Activated CD4-positive, alpha-beta T cell treated with anti-CD3 and anti-CD28 coated beads, Interleukin-2, amount 10 ng/mL, durations not matched to agents 24 days and 14 days (primary cell): ENCODE results near the gene ABCF3. TPM values are rescaled to one million over a fixed set of nuclear protein-coding genes. Genes with fewer than 3 reads are reported as not detected.

Source experiments
- DNase-seq: peaks from one replicate; pipeline ENCODE4 v3.0.0; 2022
- H3K27ac Mint-ChIP-seq: one replicate; pipeline ENCODE4 v1.8.0; 2022; ENCODE audit warnings: mild to moderate bottlenecking, mixed read lengths
- H3K27me3 Mint-ChIP-seq: one replicate; pipeline ENCODE4 v1.8.0; 2022; ENCODE audit warnings: mixed read lengths
- H3K36me3 Mint-ChIP-seq: one replicate; pipeline ENCODE4 v1.8.0; 2022; ENCODE audit warnings: low read depth, mild to moderate bottlenecking, mixed read lengths
- H3K4me1 Mint-ChIP-seq: one replicate; pipeline ENCODE4 v1.8.0; 2021; ENCODE audit warnings: mixed read lengths
- H3K4me3 Mint-ChIP-seq: one replicate; pipeline ENCODE4 v1.8.0; 2022; ENCODE audit warnings: mild to moderate bottlenecking, moderate library complexity, mixed read lengths
- H3K9me3 Mint-ChIP-seq: one replicate; pipeline ENCODE4 v1.8.0; 2021; ENCODE audit warnings: mixed read lengths
- intact Hi-C: fragments of 100-400 bp; cut with micrococcal nuclease; formaldehyde crosslinking; loops from one replicate; pipeline ENCODE4 v1.15.1; 2023
- total RNA-seq: library from RNA; stranded (reverse); gene quantifications from 2 replicates; pipeline ENCODE4 v1.2.3, GENCODE V29; 2022

ABCF3 gene
- total RNA-seq, 1 donor from 2014 or later: 66.9 TPM

GRCh38 chr3:184173374-184173722, 12.7 kb upstream of the ABCF3 start:
- intact Hi-C loops: no loop called here
- Mint-ChIP-seq H3K27ac (no peak overlapping the region), H3K27me3 (no peaks in the 10 kb centered on the region), H3K4me3 (no peak overlapping the region), H3K9me3 (no peaks in the 10 kb centered on the region), H3K4me1 (peaks cover 26% of the 10 kb centered on the region), H3K36me3 (peaks cover 43% of the 10 kb centered on the region)
- no peak for DNase-seq

- no peak for DNase-seq
- intact Hi-C loops: loop anchor here (1.0 to 2.0 kb wide), 7 partner anchors 12 to 157 kb away; partner anchors contain the start of genes ABCC5, ABCF3, DVL3 and EEF1AKMT4
- H3K4me1 Mint-ChIP-seq: peaks cover 26% of the 10 kb centered on the region
- peaks cover 47% of the 10 kb centered on the region for H3K36me3 Mint-ChIP-seq
- no peaks in the 10 kb centered on the region for H3K9me3 Mint-ChIP-seq
- no peaks in the 10 kb centered on the region for H3K27me3 Mint-ChIP-seq
- H3K27ac Mint-ChIP-seq: peak overlapping the region; percentile 78
- H3K4me3 Mint-ChIP-seq: peak overlapping the region; percentile 91
Observed at GRCh38 chr3:184174284-184174645, 11.7 kb upstream of the ABCF3 start.

GRCh38 chr3:184174646-184175492, 11.1 kb upstream of the ABCF3 start, which contains the start of gene AP2M1:
Gene AP2M1, plus strand, starts transcription at chr3:184174855. Its CDS starts 2,139 bp downstream, at chr3:184176994.
- DNase-seq: peak; percentile 100
- Mint-ChIP-seq H3K36me3 (peaks cover 52% of the 10 kb centered on the region), H3K4me1 (peaks cover 26% of the 10 kb centered on the region), H3K27me3 (no peaks in the 10 kb centered on the region), H3K4me3 (peak within 1 kb of the TSS; percentile 91), H3K27ac (peak within 1 kb of the TSS; percentile 81), H3K9me3 (no peaks in the 10 kb centered on the region)
- intact Hi-C loops: loop anchor here (1.0 to 2.0 kb wide), 7 partner anchors 11 to 158 kb away; partner anchors contain the start of genes ABCC5, ABCF3, DVL3 and EEF1AKMT4

GRCh38 chr3:184175506-184175905, 10.5 kb upstream of the ABCF3 start:
- Mint-ChIP-seq H3K4me1 (peaks cover 26% of the 10 kb centered on the region), H3K27ac (peak overlapping the region; percentile 81)
- intact Hi-C loops: loop anchor here (2.0 kb wide), 1 partner anchor 51 kb away; no protein-coding TSS in a partner anchor

GRCh38 chr3:184175981-184176376, 10.0 kb upstream of the ABCF3 start:
- H3K27me3 Mint-ChIP-seq: no peaks in the 10 kb centered on the region
- peaks cover 26% of the 10 kb centered on the region for H3K4me1 Mint-ChIP-seq
- peak overlapping the region; percentile 91 for H3K4me3 Mint-ChIP-seq
- intact Hi-C loops: loop anchor here (2.0 kb wide), 1 partner anchor 51 kb away; no protein-coding TSS in a partner anchor
- no peaks in the 10 kb centered on the region for H3K9me3 Mint-ChIP-seq
- peak overlapping the region; percentile 81 for H3K27ac Mint-ChIP-seq
- DNase-seq: no peak
- H3K36me3 Mint-ChIP-seq: peaks cover 58% of the 10 kb centered on the region

More at GRCh38 chr3:184175506-184175905, 10.5 kb upstream of the ABCF3 start:
- peaks cover 57% of the 10 kb centered on the region for H3K36me3 Mint-ChIP-seq
- peak overlapping the region; percentile 91 for H3K4me3 Mint-ChIP-seq
- H3K9me3 Mint-ChIP-seq: no peaks in the 10 kb centered on the region
- H3K27me3 Mint-ChIP-seq: no peaks in the 10 kb centered on the region
- DNase-seq: no peak

GRCh38 chr3:184176377-184177330, 9.3 kb upstream of the ABCF3 start:
- DNase-seq: no peak
- H3K9me3 Mint-ChIP-seq: no peaks in the 10 kb centered on the region
- H3K27me3 Mint-ChIP-seq: no peaks in the 10 kb centered on the region
- H3K36me3 Mint-ChIP-seq: peaks cover 55% of the 10 kb centered on the region
- peak overlapping the region; percentile 91 for H3K4me3 Mint-ChIP-seq
- peak overlapping the region; percentile 69 for H3K27ac Mint-ChIP-seq
- peaks cover 24% of the 10 kb centered on the region for H3K4me1 Mint-ChIP-seq
- intact Hi-C loops: no loop called here

GRCh38 chr3:184177331-184177731, 8.7 kb upstream of the ABCF3 start:
- Mint-ChIP-seq H3K4me1 (peaks cover 24% of the 10 kb centered on the region), H3K27me3 (no peaks in the 10 kb centered on the region)
- intact Hi-C loops: no loop called here

GRCh38 chr3:184177767-184178306, 8.2 kb upstream of the ABCF3 start:
- Mint-ChIP-seq H3K9me3 (no peaks in the 10 kb centered on the region), H3K4me3 (no peak overlapping the region), H3K4me1 (peaks cover 22% of the 10 kb centered on the region), H3K27me3 (no peaks in the 10 kb centered on the region), H3K36me3 (peaks cover 58% of the 10 kb centered on the region), H3K27ac (peak overlapping the region; percentile 28)
- intact Hi-C loops: no loop called here
- no peak for DNase-seq

More at GRCh38 chr3:184177331-184177731, 8.7 kb upstream of the ABCF3 start:
- no peaks in the 10 kb centered on the region for H3K9me3 Mint-ChIP-seq
- H3K36me3 Mint-ChIP-seq: peaks cover 56% of the 10 kb centered on the region
- DNase-seq: no peak
- no peak overlapping the region for H3K4me3 Mint-ChIP-seq
- no peak overlapping the region for H3K27ac Mint-ChIP-seq

- H3K9me3 Mint-ChIP-seq: no peaks in the 10 kb centered on the region
- H3K36me3 Mint-ChIP-seq: peaks cover 58% of the 10 kb centered on the region
- peak; percentile 53 for DNase-seq
- no peak overlapping the region for H3K27ac Mint-ChIP-seq
- no peaks in the 10 kb centered on the region for H3K27me3 Mint-ChIP-seq
- peaks cover 20% of the 10 kb centered on the region for H3K4me1 Mint-ChIP-seq
- intact Hi-C loops: no loop called here
- H3K4me3 Mint-ChIP-seq: no peak overlapping the region
Observed at GRCh38 chr3:184178521-184179138, 7.4 kb upstream of the ABCF3 start.

GRCh38 chr3:184180165-184180564, 5.8 kb upstream of the ABCF3 start:
- Mint-ChIP-seq H3K4me1 (peaks cover 20% of the 10 kb centered on the region), H3K27me3 (no peaks in the 10 kb centered on the region), H3K9me3 (no peaks in the 10 kb centered on the region), H3K4me3 (no peak overlapping the region), H3K36me3 (peaks cover 69% of the 10 kb centered on the region), H3K27ac (no peak overlapping the region)
- DNase-seq: no peak
- intact Hi-C loops: no loop called here

- H3K36me3 Mint-ChIP-seq: peaks cover 65% of the 10 kb centered on the region
- H3K4me1 Mint-ChIP-seq: peaks cover 17% of the 10 kb centered on the region
- intact Hi-C loops: no loop called here
- H3K27ac Mint-ChIP-seq: no peak overlapping the region
- H3K9me3 Mint-ChIP-seq: no peaks in the 10 kb centered on the region
- no peaks in the 10 kb centered on the region for H3K27me3 Mint-ChIP-seq
- DNase-seq: no peak
- no peak overlapping the region for H3K4me3 Mint-ChIP-seq
Observed at GRCh38 chr3:184181596-184181995, 4.4 kb upstream of the ABCF3 start.

GRCh38 chr3:184183679-184184078, 2.3 kb upstream of the ABCF3 start:
- DNase-seq: peak; percentile 59
- intact Hi-C loops: no loop called here
- peaks cover 71% of the 10 kb centered on the region for H3K36me3 Mint-ChIP-seq
- H3K27me3 Mint-ChIP-seq: no peaks in the 10 kb centered on the region
- H3K4me3 Mint-ChIP-seq: no peak overlapping the region
- no peak overlapping the region for H3K27ac Mint-ChIP-seq
- peaks cover 26% of the 10 kb centered on the region for H3K4me1 Mint-ChIP-seq
- H3K9me3 Mint-ChIP-seq: no peaks in the 10 kb centered on the region
